Mucosa of descending colon (tissue), 3 donors: ENCODE results near the gene ATP5PB. TPM values are rescaled to one million over a fixed set of nuclear protein-coding genes. Genes with fewer than 3 reads are reported as not detected.
A peak's percentile ranks its signal among the peaks of the same experiment; 100 is the strongest.

Experiments used
- ATAC-seq: fragments of 200-7000 bp; cut with Tn5 transposase; one replicate; pipeline ENCODE4 v1.9.1; 2020; ENCODE audit warnings: mild to moderate bottlenecking, moderate library complexity
- DNase-seq, 3 donors: peaks; one replicate each; pipeline ENCODE4 v3.0.0-alpha.2; 2020
- H3K36me3 ChIP-seq: fragments of 200-600 bp; one replicate; pipeline ENCODE4 v1.8.0; 2021; ENCODE audit warnings: low read depth, mild to moderate bottlenecking
- H3K4me1 ChIP-seq: fragments of 200-600 bp; one replicate; pipeline ENCODE4 v1.8.0; 2021; ENCODE audit warnings: low read depth, mild to moderate bottlenecking
- H3K4me3 ChIP-seq: fragments of 200-600 bp; one replicate; pipeline ENCODE4 v1.8.0; 2021; ENCODE audit warnings: mild to moderate bottlenecking
- H3K9me3 ChIP-seq: fragments of 200-600 bp; one replicate; pipeline ENCODE4 v1.8.0; 2021; ENCODE audit warnings: mild to moderate bottlenecking
- CTCF ChIP-seq: fragments of 200-600 bp; IDR thresholded peaks from one replicate; pipeline ENCODE4 v1.8.0; 2022; ENCODE audit warnings: antibody characterized with exemption, mild to moderate bottlenecking
- intact Hi-C, 2 donors: fragments of 100-400 bp; cut with DNase I in 1 of 2; cut with micrococcal nuclease in 1 of 2; formaldehyde crosslinking; loops; one replicate each; pipeline versions ENCODE4 v1.11.0 to v1.11.1; 2022; cut with DNase I, micrococcal nuclease
- total RNA-seq, 3 donors: library from RNA; stranded (reverse); fragmentation: NEBNext Ultra II Directional in 2 of 3; extraction: Animal tissue kit (Norgen Biotek cat#: 25700) in 2 of 3; gene quantifications; one replicate each; pipeline versions ENCODE4 v1.2.1 to v1.2.4, GENCODE V29; 2021 to 2023
- donor health status: DM: no; HTN: no; CAD: no; lungs with moderate emphysema.
- donor health status: DM: no; HTN: no; CAD: no.
- donor health status: DM: no; HTN: yes; CAD: no.

Gene ATP5PB
- total RNA-seq, 3 donors from 2014 or later = 274 to 427 (median 390) TPM

DNA sequence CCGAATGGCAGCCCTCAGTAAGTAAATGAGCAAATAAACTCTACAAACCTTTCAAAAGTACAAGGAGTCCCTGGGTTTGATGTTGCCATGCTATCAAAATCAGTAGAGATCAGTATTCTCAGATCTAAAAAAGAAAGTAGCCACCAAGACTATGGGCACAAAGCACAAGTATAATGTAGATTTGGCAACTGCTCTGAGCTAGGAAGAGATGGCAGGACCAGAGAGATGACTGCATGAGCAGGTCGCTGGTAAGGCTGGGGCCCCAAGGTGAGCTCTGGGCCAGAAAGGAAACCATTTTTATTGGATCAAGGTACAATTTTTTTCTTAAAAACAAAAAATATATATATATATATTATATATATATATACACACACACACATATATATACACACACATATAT, 57.3 kb downstream of the ATP5PB start:
- ATAC-seq (no peak), DNase-seq (no peak)
- intact Hi-C loops = loop anchor here in 1 of 2 donors (10.0 kb wide), 1 partner anchor 238 kb away; no protein-coding TSS in a partner anchor
- TF ChIP-seq CTCF = no peak
- no peak overlapping the region for H3K4me3 ChIP-seq
- H3K36me3 ChIP-seq = no peaks in the 10 kb centered on the region
- H3K9me3 ChIP-seq = no peaks in the 10 kb centered on the region
- peaks cover 25% of the 10 kb centered on the region for H3K4me1 ChIP-seq

GRCh38 chr1:111507411-111508201, 58.3 kb downstream of the ATP5PB start:
- H3K4me3 ChIP-seq = no peak overlapping the region
- no peaks in the 10 kb centered on the region for H3K9me3 ChIP-seq
- no peak for TF ChIP-seq CTCF
- no peaks in the 10 kb centered on the region for H3K36me3 ChIP-seq
- H3K4me1 ChIP-seq = peaks cover 25% of the 10 kb centered on the region
- DNase-seq (peak; percentile 87 to 89 (median 87)), ATAC-seq (peak; percentile 85)
- intact Hi-C loops = loop anchor here in 1 of 2 donors (10.0 kb wide), 1 partner anchor 237 kb away; no protein-coding TSS in a partner anchor

- no peak for ATAC-seq
- DNase-seq = no peak
- H3K4me3 ChIP-seq = no peak overlapping the region
- no peaks in the 10 kb centered on the region for H3K9me3 ChIP-seq
- no peaks in the 10 kb centered on the region for H3K36me3 ChIP-seq
- H3K4me1 ChIP-seq = peaks cover 25% of the 10 kb centered on the region
- TF ChIP-seq CTCF = no peak
- intact Hi-C loops = loop anchor here in 1 of 2 donors (10.0 kb wide), 2 partner anchors 145 to 235 kb away; no protein-coding TSS in a partner anchor
These were observed 60.7 kb downstream of the ATP5PB start for GRCh38 chr1:111509997-111510375.

GRCh38 chr1:111511370-111511769, 62.1 kb downstream of the ATP5PB start:
- no peak for TF ChIP-seq CTCF
- no peak for ATAC-seq
- DNase-seq = no peak
- Histone ChIP-seq H3K9me3 (no peaks in the 10 kb centered on the region), H3K4me1 (peaks cover 28% of the 10 kb centered on the region), H3K4me3 (no peak overlapping the region), H3K36me3 (no peaks in the 10 kb centered on the region)
- intact Hi-C loops = loop anchor here in 1 of 2 donors (10.0 kb wide), 1 partner anchor 143 kb away; no protein-coding TSS in a partner anchor

Other genes starting within 250 kb of the ATP5PB start
- 10 to 100 TPM; 42.2 to 65.4 (median 63.3) TPM for gene DENND2D, start 248.8 kb upstream of the ATP5PB start, total RNA-seq
- gene CHI3L2, start 221.8 kb upstream of the ATP5PB start, total RNA-seq = 1 to 10 TPM in 2 of 3 donors, under 1 TPM in 1; 0.76 to 3.3 (median 1.1) TPM
- not detected for gene CHIA, start 158.6 kb upstream of the ATP5PB start, total RNA-seq
- 1 to 10 TPM; 2.0 to 3.1 (median 3.0) TPM for gene OVGP1, start 21.7 kb upstream of the ATP5PB start, total RNA-seq
- 10 to 100 TPM; 20.2 to 28.2 (median 23.4) TPM for gene WDR77, start 208 bp upstream of the ATP5PB start, total RNA-seq
- gene C1orf162, start 24.5 kb downstream of the ATP5PB start, total RNA-seq = 10 to 100 TPM in 2 of 3 donors, 1 to 10 TPM in 1; 4.2 to 21.5 (median 14.7) TPM
- gene ADORA3, start 54.2 kb downstream of the ATP5PB start, total RNA-seq = 1 to 10 TPM; 1.3 to 8.4 (median 7.5) TPM
- 1 to 10 TPM in 2 of 3 donors, under 1 TPM in 1; 0.87 to 5.0 (median 3.5) TPM for gene TMIGD3, start 54.2 kb downstream of the ATP5PB start, total RNA-seq
- 100 to 1,000 TPM in 1 of 3 donors, 10 to 100 TPM in 2; 84.4 to 272 (median 95.4) TPM for gene RAP1A, start 170.3 kb downstream of the ATP5PB start, total RNA-seq